ENCODE measurements around the gene LAMTOR2.
A peak's percentile ranks its signal among the peaks of the same experiment; 100 is the strongest.

The LAMTOR2 gene

DNA sequence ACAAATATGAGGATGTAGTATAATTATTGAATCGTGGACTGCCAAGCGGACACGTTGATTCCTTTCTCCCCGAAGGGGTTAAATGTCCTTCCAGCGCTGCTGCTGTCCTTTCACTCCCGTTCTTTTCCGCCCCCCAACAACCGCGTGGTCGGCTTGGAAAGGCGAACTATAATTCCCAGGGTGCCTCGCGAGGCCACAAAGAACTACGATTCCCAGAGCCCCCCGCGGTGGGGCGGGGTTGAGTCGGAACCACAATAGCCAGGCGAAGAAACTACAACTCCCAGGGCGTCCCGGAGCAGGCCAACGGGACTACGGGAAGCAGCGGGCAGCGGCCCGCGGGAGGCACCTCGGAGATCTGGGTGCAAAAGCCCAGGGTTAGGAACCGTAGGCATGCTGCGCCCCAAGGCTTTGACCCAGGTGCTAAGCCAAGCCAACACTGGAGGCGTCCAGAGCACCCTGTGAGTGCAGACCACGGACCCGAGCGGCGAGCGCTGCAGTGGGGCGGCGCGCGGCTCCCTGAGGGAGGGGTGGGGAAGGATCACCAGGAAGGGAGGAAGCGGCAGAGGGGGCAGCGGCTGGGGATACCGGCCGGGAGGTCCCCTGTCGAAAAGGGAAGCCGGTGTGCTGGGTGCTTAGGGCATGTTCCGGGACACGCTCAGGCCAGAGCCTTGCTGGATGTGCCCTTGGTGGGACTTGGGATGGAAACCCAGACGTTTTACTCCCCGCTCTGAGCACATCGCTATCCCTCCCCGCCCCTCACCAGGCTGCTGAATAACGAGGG is at the start of gene LAMTOR2:
Gene LAMTOR2, plus strand, starts transcription at position 283 of the 781 bp plus-strand sequence. Its CDS starts 108 bp downstream, at position 391.
- H3K4me3 ChIP-seq (replicated peaks in 1 of 2; ENCODE audit: low read depth in 2 of 2, low read length in 2 of 2): peak within 1 kb of the TSS; percentile 96 to 97
- TF ChIP-seq, protein P1, sequence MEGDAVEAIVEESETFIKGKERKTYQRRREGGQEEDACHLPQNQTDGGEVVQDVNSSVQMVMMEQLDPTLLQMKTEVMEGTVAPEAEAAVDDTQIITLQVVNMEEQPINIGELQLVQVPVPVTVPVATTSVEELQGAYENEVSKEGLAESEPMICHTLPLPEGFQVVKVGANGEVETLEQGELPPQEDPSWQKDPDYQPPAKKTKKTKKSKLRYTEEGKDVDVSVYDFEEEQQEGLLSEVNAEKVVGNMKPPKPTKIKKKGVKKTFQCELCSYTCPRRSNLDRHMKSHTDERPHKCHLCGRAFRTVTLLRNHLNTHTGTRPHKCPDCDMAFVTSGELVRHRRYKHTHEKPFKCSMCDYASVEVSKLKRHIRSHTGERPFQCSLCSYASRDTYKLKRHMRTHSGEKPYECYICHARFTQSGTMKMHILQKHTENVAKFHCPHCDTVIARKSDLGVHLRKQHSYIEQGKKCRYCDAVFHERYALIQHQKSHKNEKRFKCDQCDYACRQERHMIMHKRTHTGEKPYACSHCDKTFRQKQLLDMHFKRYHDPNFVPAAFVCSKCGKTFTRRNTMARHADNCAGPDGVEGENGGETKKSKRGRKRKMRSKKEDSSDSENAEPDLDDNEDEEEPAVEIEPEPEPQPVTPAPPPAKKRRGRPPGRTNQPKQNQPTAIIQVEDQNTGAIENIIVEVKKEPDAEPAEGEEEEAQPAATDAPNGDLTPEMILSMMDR (IDR thresholded peaks at IDR 0.05; ENCODE audit: low read depth, low read length): no peak
- peak; percentile 97 for DNase-seq (ENCODE audit: low read depth in 2 of 2)

DNA sequence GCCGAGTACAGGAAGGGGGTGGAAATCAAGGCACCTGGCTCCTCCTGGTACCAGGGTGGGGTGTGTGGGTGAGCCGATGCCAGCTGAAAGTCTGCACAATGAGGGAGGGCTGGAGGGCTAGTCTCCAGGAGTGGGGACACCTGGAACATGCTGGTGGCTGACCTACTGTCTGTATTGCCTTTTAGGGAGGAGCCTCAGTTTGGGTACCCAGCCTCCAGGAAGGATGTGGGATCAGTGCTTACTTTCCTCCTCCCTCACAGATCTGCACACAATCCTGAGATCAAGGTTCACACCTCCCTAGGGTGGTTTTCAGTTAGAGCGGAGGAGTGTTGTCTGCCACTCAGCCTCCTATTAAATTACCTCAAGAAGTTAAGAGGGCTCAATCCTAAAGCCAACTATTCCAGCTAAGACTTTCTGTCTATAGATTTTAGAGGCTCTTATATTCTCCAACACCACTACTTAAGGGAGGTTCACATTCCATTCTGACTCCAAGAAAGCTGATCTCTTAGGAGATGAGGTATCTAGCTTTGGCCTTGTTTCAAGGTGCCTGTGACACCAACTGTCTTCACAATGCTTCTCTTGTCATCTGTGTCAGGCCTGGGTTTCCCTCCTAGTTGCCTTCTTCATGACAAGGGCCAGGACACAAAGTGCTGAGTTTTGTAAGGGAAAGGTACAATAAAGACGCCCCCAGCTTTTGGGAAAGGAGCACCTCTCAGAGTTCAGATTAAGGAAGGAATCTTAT is 49.6 kb upstream of the LAMTOR2 start:
- TF ChIP-seq, protein P1 (IDR thresholded peaks at IDR 0.05; ENCODE audit: low read depth, low read length): no peak
- H3K4me3 ChIP-seq (replicated peaks in 1 of 2; ENCODE audit: low read depth in 2 of 2, low read length in 2 of 2): no peak overlapping the region
- no peak for DNase-seq (ENCODE audit: low read depth in 2 of 2)

DNA sequence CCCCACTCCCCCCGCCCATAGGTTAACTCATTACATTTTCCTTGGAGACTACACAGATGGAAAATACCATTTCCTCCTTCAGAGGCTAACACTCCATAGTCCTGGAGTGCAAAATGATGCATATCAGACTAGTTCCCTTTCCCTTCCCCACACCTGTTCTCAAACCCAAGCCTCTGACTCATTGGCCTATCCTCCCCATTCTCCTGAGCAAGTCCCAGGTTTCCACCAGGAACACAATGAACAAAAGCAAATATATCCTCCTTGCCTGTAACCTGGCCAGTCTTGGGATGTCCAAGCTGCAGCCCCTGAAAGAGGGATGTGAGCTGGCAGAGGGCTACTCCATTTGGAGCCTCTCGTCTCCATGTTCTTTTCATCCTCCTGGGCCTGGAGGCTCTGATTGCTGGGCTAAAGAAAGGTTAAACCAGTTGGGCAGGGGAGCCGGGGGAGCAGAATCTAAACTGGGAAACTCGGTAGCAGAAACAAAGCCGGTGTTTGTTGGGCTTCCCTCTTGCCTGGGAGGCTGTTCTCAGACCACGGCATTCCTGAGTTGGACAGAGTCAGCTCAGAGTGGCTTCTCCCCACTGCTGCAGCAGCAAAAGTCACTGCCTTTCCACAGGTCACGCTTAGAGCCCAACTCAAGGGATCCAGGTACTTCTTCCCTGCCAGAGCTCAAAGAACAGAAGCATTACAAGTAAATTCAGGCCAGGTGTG is 47.8 kb upstream of the LAMTOR2 start:
- no peak overlapping the region for H3K4me3 ChIP-seq (replicated peaks in 1 of 2; ENCODE audit: low read depth in 2 of 2, low read length in 2 of 2)
- TF ChIP-seq, protein P1 (IDR thresholded peaks at IDR 0.05; ENCODE audit: low read depth, low read length): no peak
- no peak for DNase-seq (ENCODE audit: low read depth in 2 of 2)

DNA sequence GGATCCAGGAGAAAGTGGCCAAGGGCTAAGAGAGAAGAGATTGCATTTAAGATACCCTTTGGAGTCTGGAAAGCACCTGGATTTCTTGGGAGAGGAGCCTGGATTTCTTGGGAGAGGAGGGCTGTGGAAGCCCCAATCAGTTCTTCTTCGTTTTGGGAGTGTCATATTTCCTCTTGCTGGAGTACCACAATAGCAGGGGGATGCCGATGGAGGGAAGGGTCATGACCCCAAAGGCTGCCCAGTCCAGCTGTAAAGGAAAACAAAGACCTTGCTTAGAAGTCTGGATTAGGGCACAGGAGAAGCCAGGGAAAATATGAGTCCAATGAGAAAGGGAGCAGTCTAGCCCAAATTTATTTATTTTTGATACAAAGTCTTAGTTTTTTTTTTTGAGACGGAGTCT is 45.2 kb upstream of the LAMTOR2 start:
- TF ChIP-seq, protein P1 (IDR thresholded peaks at IDR 0.05; ENCODE audit: low read depth, low read length): no peak
- no peak overlapping the region for H3K4me3 ChIP-seq (replicated peaks in 1 of 2; ENCODE audit: low read depth in 2 of 2, low read length in 2 of 2)
- DNase-seq (ENCODE audit: low read depth in 2 of 2): no peak

DNA sequence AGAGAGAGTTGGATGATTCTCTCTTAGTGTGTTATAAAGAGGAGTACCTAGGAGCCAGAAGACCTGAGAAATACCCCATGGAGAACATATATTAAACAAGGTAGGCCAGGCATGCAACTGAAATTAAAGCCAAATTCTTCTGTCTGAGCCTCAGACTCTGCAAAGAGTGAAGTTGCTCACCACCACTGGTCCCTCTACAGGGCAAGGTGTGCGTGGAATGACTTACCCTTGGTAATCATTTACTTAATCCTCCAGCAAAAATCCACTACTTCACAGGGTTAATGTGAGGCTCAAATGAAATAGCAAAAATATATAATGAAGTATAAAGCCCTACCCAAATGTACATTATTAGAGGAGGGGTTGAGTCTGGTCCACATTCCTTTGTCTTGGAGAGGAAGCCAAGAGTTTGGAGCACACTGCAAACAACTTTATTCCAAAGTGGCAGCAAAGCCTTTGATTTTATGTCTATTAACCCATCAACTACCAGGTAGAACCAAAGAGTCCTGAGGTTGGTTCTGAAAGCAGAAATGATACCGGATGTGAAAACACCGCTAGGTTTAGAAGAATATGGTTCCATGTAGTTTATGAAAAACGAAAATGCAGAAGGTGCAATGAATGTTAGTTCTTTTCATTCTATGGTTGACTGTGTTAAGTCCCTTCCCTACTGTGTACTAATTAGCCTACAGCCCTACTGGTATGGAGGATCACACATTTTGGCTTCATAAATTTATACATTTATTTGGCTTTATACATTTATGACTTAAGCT is 42.3 kb upstream of the LAMTOR2 start:
- TF ChIP-seq, protein P1 (IDR thresholded peaks at IDR 0.05; ENCODE audit: low read depth, low read length): no peak
- DNase-seq (ENCODE audit: low read depth in 2 of 2): no peak
- H3K4me3 ChIP-seq (replicated peaks in 1 of 2; ENCODE audit: low read depth in 2 of 2, low read length in 2 of 2): no peak overlapping the region

DNA sequence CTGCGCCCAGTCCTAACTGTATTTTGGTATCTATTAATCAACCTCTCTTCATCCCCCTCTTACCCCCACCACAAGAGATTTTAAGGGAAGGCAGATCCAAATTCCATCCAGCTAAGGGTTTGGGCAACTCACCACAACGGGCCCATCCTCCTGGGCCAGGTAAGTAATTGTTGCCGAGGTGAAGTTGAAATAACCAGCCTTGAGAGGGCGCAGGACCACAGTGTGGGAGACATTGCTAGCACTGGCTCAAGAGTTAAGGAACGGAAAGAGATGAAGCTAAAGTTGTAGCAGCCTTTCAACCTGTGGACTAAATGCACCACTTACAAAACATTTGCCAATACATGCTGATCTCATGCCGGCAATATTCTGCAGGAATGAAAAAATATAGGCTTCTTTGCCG is 39.8 kb upstream of the LAMTOR2 start:
- TF ChIP-seq, protein P1 (IDR thresholded peaks at IDR 0.05; ENCODE audit: low read depth, low read length): no peak
- no peak overlapping the region for H3K4me3 ChIP-seq (replicated peaks in 1 of 2; ENCODE audit: low read depth in 2 of 2, low read length in 2 of 2)

More for the DNA sequence above, 39.8 kb upstream of the LAMTOR2 start:
- DNase-seq (ENCODE audit: low read depth in 2 of 2): no peak
